ENCODE measurements around the gene AKNA.
"Not testable (repeated sequence)": the region's sequence is repeated elsewhere in the genome, so short reads cannot be mapped to it uniquely, and the experiment has no call there.

Gene AKNA

GRCh38 chr9:114320710-114321109 is 67.1 kb downstream of the AKNA start:
- H3K23ac ChIP-seq (ENCODE audit: low read depth, low read length, poor library complexity); H4K8ac ChIP-seq (ENCODE audit: low read depth, low read length); H3K27ac ChIP-seq (replicated peaks; ENCODE audit: low read length); H4K91ac ChIP-seq (ENCODE audit: low read depth, low read length, poor library complexity); H2BK12ac ChIP-seq (ENCODE audit: low read length); H3K4me1 ChIP-seq (ENCODE audit: control insufficient read depth in 2 of 2, insufficient read depth in 1 of 2, low read depth in 1 of 2, low read length in 2 of 2); H3K9ac ChIP-seq (ENCODE audit: low read depth, low read length, poor library complexity); DNase-seq (ENCODE audit: low spot score); H3K18ac ChIP-seq (ENCODE audit: low read length); H3K4me2 ChIP-seq (ENCODE audit: insufficient read depth, low read length, poor library complexity, severe bottlenecking); H2AK5ac ChIP-seq (ENCODE audit: low read depth, low read length); H3K4ac ChIP-seq (ENCODE audit: low read length); H3K36me3 ChIP-seq (replicated peaks in 1 of 2; ENCODE audit: control insufficient read depth in 2 of 2, insufficient read depth in 2 of 2, low read length in 2 of 2); H3K4me3 ChIP-seq (ENCODE audit: low read length in 2 of 2); H3K79me1 ChIP-seq (ENCODE audit: low read depth, low read length); H2BK120ac ChIP-seq (ENCODE audit: low read depth, low read length); H2BK15ac ChIP-seq (ENCODE audit: low read length); H2AFZ ChIP-seq (ENCODE audit: low read length); H2BK5ac ChIP-seq (ENCODE audit: low read length); H3K14ac ChIP-seq (ENCODE audit: low read length); H3K9me3 ChIP-seq (replicated peaks in 1 of 2; ENCODE audit: control insufficient read depth in 2 of 2, insufficient read depth in 1 of 2, low read depth in 1 of 2, low read length in 2 of 2): not testable (repeated sequence)
- WGBS, 2 donors (ENCODE audit: extremely low coverage in 2 of 2, insufficient read length in 2 of 2, insufficient replicate concordance in 1 of 2), result no CpG with 5 or more reads among the region's 7 CpGs
- H3K27me3 ChIP-seq (ENCODE audit: control insufficient read depth in 3 of 3, insufficient read depth in 3 of 3, low read depth in 1 of 3, low read length in 3 of 3), result peaks cover 0 to 16% (median 0%) of the 10 kb centered on the region in 3 experiments

GRCh38 chr9:114319147-114319546 is 68.6 kb downstream of the AKNA start:
- H3K4me2 ChIP-seq (ENCODE audit: insufficient read depth, low read length, poor library complexity, severe bottlenecking), result no peak overlapping the region
- no peak overlapping the region for H2BK5ac ChIP-seq (ENCODE audit: low read length)
- no peak overlapping the region for H3K9ac ChIP-seq (ENCODE audit: low read depth, low read length, poor library complexity)
- no peak overlapping the region for H3K14ac ChIP-seq (ENCODE audit: low read length)
- H3K27me3 ChIP-seq (ENCODE audit: control insufficient read depth in 3 of 3, insufficient read depth in 3 of 3, low read depth in 1 of 3, low read length in 3 of 3), result peaks cover 0 to 7% (median 0%) of the 10 kb centered on the region in 3 experiments
- no peaks in the 10 kb centered on the region for H3K79me1 ChIP-seq (ENCODE audit: low read depth, low read length)
- H3K4me3 ChIP-seq (ENCODE audit: low read length in 2 of 2), result no peak overlapping the region
- H3K23ac ChIP-seq (ENCODE audit: low read depth, low read length, poor library complexity), result no peak overlapping the region
- H2AFZ ChIP-seq (ENCODE audit: low read length), result no peak overlapping the region
- no peak overlapping the region for H2BK12ac ChIP-seq (ENCODE audit: low read length)
- H3K27ac ChIP-seq (replicated peaks; ENCODE audit: low read length), result no peak overlapping the region
- peaks cover 0 to 3% of the 10 kb centered on the region in 2 donors for H3K4me1 ChIP-seq (ENCODE audit: control insufficient read depth in 2 of 2, insufficient read depth in 1 of 2, low read depth in 1 of 2, low read length in 2 of 2)
- H3K36me3 ChIP-seq (replicated peaks in 1 of 2; ENCODE audit: control insufficient read depth in 2 of 2, insufficient read depth in 2 of 2, low read length in 2 of 2), result no peaks in the 10 kb centered on the region
- no peak overlapping the region for H4K8ac ChIP-seq (ENCODE audit: low read depth, low read length)
- peaks cover 0 to 2% of the 10 kb centered on the region in 2 donors for H3K9me3 ChIP-seq (replicated peaks in 1 of 2; ENCODE audit: control insufficient read depth in 2 of 2, insufficient read depth in 1 of 2, low read depth in 1 of 2, low read length in 2 of 2)
- no CpG with 5 or more reads among the region's 3 CpGs for WGBS, 2 donors (ENCODE audit: extremely low coverage in 2 of 2, insufficient read length in 2 of 2, insufficient replicate concordance in 1 of 2)
- no peak overlapping the region for H3K4ac ChIP-seq (ENCODE audit: low read length)
- no peak overlapping the region for H2BK120ac ChIP-seq (ENCODE audit: low read depth, low read length)
- H2AK5ac ChIP-seq (ENCODE audit: low read depth, low read length), result no peak overlapping the region
- H3K18ac ChIP-seq (ENCODE audit: low read length), result no peak overlapping the region
- H4K91ac ChIP-seq (ENCODE audit: low read depth, low read length, poor library complexity), result no peak overlapping the region
- H2BK15ac ChIP-seq (ENCODE audit: low read length), result no peak overlapping the region
- DNase-seq (ENCODE audit: low spot score), result no peak

GRCh38 chr9:114318416-114318815 is 69.4 kb downstream of the AKNA start:
- H3K27ac ChIP-seq (replicated peaks; ENCODE audit: low read length), result no peak overlapping the region
- H3K4me2 ChIP-seq (ENCODE audit: insufficient read depth, low read length, poor library complexity, severe bottlenecking), result no peak overlapping the region
- no peak overlapping the region for H3K23ac ChIP-seq (ENCODE audit: low read depth, low read length, poor library complexity)
- peaks cover 0 to 3% of the 10 kb centered on the region in 2 donors for H3K4me1 ChIP-seq (ENCODE audit: control insufficient read depth in 2 of 2, insufficient read depth in 1 of 2, low read depth in 1 of 2, low read length in 2 of 2)
- no peak overlapping the region for H4K91ac ChIP-seq (ENCODE audit: low read depth, low read length, poor library complexity)
- DNase-seq (ENCODE audit: low spot score), result no peak
- no peak overlapping the region for H2AK5ac ChIP-seq (ENCODE audit: low read depth, low read length)
- H3K9me3 ChIP-seq (replicated peaks in 1 of 2; ENCODE audit: control insufficient read depth in 2 of 2, insufficient read depth in 1 of 2, low read depth in 1 of 2, low read length in 2 of 2), result peaks cover 0 to 2% of the 10 kb centered on the region in 2 donors
- no CpG with 5 or more reads among the region's 8 CpGs for WGBS, 2 donors (ENCODE audit: extremely low coverage in 2 of 2, insufficient read length in 2 of 2, insufficient replicate concordance in 1 of 2)
- H3K4me3 ChIP-seq (ENCODE audit: low read length in 2 of 2), result no peak overlapping the region
- no peaks in the 10 kb centered on the region for H3K27me3 ChIP-seq (ENCODE audit: control insufficient read depth in 3 of 3, insufficient read depth in 3 of 3, low read depth in 1 of 3, low read length in 3 of 3)
- H3K36me3 ChIP-seq (replicated peaks in 1 of 2; ENCODE audit: control insufficient read depth in 2 of 2, insufficient read depth in 2 of 2, low read length in 2 of 2), result no peaks in the 10 kb centered on the region
- no peak overlapping the region for H2BK12ac ChIP-seq (ENCODE audit: low read length)
- no peaks in the 10 kb centered on the region for H3K79me1 ChIP-seq (ENCODE audit: low read depth, low read length)
- no peak overlapping the region for H4K8ac ChIP-seq (ENCODE audit: low read depth, low read length)
- no peak overlapping the region for H2BK120ac ChIP-seq (ENCODE audit: low read depth, low read length)
- no peak overlapping the region for H2AFZ ChIP-seq (ENCODE audit: low read length)
- no peak overlapping the region for H3K9ac ChIP-seq (ENCODE audit: low read depth, low read length, poor library complexity)
- no peak overlapping the region for H3K4ac ChIP-seq (ENCODE audit: low read length)
- H3K18ac ChIP-seq (ENCODE audit: low read length), result no peak overlapping the region
- H2BK15ac ChIP-seq (ENCODE audit: low read length), result no peak overlapping the region
- no peak overlapping the region for H2BK5ac ChIP-seq (ENCODE audit: low read length)
- no peak overlapping the region for H3K14ac ChIP-seq (ENCODE audit: low read length)

DNA sequence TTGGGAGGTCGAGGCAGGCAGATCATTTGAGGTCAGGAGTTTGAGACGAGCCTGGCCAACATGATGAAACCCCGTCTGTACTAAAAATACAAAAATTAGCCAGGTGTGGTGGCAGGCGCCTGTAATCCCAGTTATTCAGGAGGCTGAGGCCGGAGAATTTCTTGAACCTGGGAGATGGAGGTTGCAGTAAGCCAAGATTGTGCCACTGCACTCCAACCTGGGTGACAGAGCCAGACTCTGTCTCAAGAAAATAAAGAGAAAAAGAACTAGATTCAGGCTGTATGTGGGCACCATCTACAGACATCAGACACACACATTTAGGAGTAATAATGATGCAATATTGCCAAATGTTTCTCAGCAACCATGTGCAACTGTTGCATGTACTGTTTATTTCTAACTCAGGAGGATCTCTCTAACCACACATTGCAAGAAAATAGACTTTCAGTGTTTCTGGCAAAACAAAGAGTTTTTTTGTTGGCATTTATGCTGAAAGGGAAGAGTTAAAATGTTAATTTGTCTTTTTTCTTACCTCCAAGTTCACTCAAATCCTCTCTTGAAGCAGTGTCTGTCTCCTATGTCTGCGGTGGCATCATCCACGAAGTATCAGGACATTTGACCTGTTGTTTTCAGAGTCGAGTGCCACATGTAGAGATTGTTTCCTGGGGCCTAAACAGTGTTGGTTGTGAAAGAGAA is 70.0 kb downstream of the AKNA start:
- Histone ChIP-seq H3K4me1 (ENCODE audit: control insufficient read depth in 2 of 2, insufficient read depth in 1 of 2, low read depth in 1 of 2, low read length in 2 of 2) (peaks cover 0 to 3% of the 10 kb centered on the region in 2 donors), H3K9me3 (replicated peaks in 1 of 2; ENCODE audit: control insufficient read depth in 2 of 2, insufficient read depth in 1 of 2, low read depth in 1 of 2, low read length in 2 of 2) (peaks cover 0 to 2% of the 10 kb centered on the region in 2 donors), H3K18ac (ENCODE audit: low read length) (no peak overlapping the region), H3K27ac (replicated peaks; ENCODE audit: low read length) (no peak overlapping the region), H2BK15ac (ENCODE audit: low read length) (no peak overlapping the region), H3K4me2 (ENCODE audit: insufficient read depth, low read length, poor library complexity, severe bottlenecking) (no peak overlapping the region), H3K4me3 (ENCODE audit: low read length in 2 of 2) (no peak overlapping the region), H2AK5ac (ENCODE audit: low read depth, low read length) (no peak overlapping the region), H2AFZ (ENCODE audit: low read length) (no peak overlapping the region), H2BK5ac (ENCODE audit: low read length) (no peak overlapping the region), H3K14ac (ENCODE audit: low read length) (no peak overlapping the region), H3K36me3 (replicated peaks in 1 of 2; ENCODE audit: control insufficient read depth in 2 of 2, insufficient read depth in 2 of 2, low read length in 2 of 2) (no peaks in the 10 kb centered on the region), H3K4ac (ENCODE audit: low read length) (no peak overlapping the region), H2BK12ac (ENCODE audit: low read length) (no peak overlapping the region), H3K79me1 (ENCODE audit: low read depth, low read length) (no peaks in the 10 kb centered on the region), H3K27me3 (ENCODE audit: control insufficient read depth in 3 of 3, insufficient read depth in 3 of 3, low read depth in 1 of 3, low read length in 3 of 3) (no peaks in the 10 kb centered on the region), H4K8ac (ENCODE audit: low read depth, low read length) (no peak overlapping the region), H3K9ac (ENCODE audit: low read depth, low read length, poor library complexity) (no peak overlapping the region), H4K91ac (ENCODE audit: low read depth, low read length, poor library complexity) (no peak overlapping the region), H3K23ac (ENCODE audit: low read depth, low read length, poor library complexity) (no peak overlapping the region), H2BK120ac (ENCODE audit: low read depth, low read length) (no peak overlapping the region)
- DNase-seq (ENCODE audit: low spot score), result no peak
- whole genome bisulfite sequencing, 2 donors (ENCODE audit: extremely low coverage in 2 of 2, insufficient read length in 2 of 2, insufficient replicate concordance in 1 of 2), result no CpG with 5 or more reads among the region's 8 CpGs

Measured in neuronal stem cell (in vitro differentiated cells).